Vagina (tissue), 2 donors: Measurements from ENCODE around the gene CHST5.

ENCODE experiments used
- CTCF ChIP-seq, 3 experiments: fragments of 450-650 bp in 2 of 3; fragments of 200-600 bp in 1 of 3; sonication (generic) in 1 of 3; IDR thresholded peaks; one replicate each; pipeline ENCODE4 v1.5.1; 2017 to 2019; ENCODE audit warnings: antibody characterized with exemption in 3 of 3, mild to moderate bottlenecking in 2 of 3, moderate library complexity in 2 of 3
- POLR2A ChIP-seq, 2 donors: fragments of 450-650 bp; IDR thresholded peaks; one replicate each; pipeline ENCODE4 v1.6.1; 2017; ENCODE audit warnings: antibody characterized with exemption in 2 of 2, mild to moderate bottlenecking in 2 of 2, moderate library complexity in 2 of 2
- POLR2AphosphoS5 ChIP-seq, 2 donors: sonication (generic); formaldehyde crosslinking; IDR thresholded peaks; one replicate each; pipeline ENCODE4 v1.9.0; 2017; ENCODE audit warnings: antibody characterized with exemption in 2 of 2, mild to moderate bottlenecking in 2 of 2, low read depth in 1 of 2; ENCODE audit not compliant: insufficient read depth in 1 of 2

DNA sequence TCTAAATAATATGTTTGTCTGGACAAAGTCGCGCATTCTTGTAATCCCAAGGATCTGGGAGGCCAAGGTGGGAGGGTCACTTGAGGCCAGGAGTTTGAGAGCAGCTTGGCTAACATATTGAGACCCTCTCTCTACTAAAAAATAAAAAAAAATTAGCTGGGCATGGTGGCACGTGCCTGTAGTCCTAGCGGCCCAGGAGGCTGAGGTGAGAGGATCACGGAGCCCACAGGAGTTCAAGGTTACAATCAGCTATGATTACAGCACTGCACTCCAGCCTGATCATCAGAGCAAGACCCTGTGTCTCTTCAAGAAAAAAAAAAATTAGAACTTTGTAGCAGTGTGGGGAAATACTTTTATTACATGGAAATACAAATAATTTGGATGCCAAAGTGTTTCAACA is 34.5 kb downstream of the CHST5 start:
- TF ChIP-seq CTCF (IDR thresholded peaks at IDR 0.05) (no peak), POLR2AphosphoS5 (IDR thresholded peaks at IDR 0.05; ENCODE audit: insufficient read depth in 1 of 2, low read depth in 1 of 2) (no peak), POLR2A (IDR thresholded peaks at IDR 0.05) (no peak)
